Central memory CD4-positive, alpha-beta T cell (primary cell): Measurements from ENCODE around the gene ENKD1.

Experiments
- DNase-seq: peaks from one replicate; pipeline ENCODE4 v3.0.0; 2022

The ENKD1 gene

DNA sequence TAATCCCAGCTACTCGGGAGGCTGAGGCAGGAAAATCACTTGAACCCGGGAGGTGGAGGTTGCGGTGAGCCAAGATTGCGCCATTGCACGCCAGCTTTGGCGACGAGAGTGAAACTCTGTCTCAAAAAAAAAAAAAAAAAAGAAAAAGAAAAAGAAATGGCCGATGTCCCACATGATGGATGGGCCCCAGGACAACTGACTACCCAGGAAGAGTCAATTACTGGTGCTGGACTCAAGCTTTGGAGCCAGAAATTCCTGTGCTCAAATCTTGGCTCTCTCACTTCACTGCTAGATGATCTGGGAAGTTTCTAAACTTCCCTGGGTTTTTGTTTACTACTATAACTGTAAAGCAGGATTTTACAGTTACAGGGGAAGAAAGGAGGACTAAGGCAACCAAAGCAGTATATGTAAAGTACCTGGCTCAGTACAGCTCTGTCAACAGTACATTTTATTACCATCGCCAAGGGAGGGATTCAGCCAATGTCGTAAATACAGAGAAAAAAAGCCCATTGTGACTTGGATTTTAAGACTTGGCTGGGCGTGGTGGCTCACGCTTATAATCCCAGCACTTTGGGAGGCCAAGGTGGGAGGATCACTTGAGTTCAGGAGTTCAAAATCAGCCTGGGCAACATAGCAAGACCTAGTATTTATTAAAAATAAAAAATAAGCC lies 11.9 kb upstream of the ENKD1 start:
- no peak for DNase-seq

DNA sequence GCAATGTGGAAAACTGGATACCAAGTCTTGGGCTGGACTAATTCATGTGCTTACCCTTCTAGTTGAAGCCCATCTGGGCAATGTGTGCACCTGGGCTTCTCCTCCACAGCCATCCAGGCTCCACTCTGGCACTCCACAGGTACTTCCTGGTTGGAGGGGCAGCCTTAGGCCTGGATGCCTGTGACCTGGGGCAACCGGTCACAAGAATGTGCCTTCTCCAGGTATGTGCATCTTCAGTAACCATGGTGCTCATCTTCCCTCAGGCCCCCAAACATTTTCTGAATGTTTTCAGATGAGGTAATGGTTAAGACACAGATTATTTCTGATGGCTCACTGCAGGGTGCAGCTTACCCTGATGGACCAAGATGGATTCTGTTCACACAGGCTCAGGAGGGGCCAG lies 11.2 kb upstream of the ENKD1 start:
- no peak for DNase-seq

DNA sequence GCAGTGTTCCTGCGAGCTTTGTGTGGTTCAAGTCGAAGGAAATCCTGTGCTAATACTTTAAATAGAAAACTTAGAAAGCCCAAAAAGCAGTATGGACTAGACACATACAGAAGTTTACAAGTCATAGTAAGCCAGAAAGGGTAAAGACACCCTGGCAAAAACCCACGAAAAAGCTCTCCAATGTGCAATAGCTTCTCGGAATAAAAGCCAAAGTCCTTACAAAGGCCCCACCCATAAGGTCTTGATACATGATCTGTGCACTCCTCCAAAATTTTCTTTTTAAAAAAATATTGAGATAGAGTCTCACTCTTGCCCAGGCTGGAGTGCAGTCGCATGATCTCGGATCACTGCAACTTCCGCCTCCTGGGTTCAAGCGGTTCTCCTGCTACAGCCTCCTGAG lies 10.4 kb upstream of the ENKD1 start:
- DNase-seq: no peak

DNA sequence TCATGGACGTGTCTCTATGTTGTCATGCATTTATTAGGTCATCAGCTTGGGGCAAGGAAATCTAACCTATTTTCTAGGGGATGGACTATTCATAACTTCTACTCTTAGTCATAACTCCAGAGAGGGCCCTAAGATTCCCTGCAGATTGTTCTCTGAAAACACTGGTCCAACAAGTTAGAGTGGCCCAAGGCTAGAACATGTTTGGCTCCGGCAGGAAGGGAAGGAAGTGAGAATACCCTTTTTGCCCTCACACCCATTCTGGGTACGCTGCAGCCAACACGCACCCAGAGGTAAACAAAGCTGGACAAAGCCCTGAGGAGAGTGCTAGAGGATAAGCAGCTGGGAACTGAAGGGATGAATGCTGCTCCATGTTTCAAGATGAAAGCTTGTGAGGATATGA lies 10.0 kb upstream of the ENKD1 start:
- no peak for DNase-seq

DNA sequence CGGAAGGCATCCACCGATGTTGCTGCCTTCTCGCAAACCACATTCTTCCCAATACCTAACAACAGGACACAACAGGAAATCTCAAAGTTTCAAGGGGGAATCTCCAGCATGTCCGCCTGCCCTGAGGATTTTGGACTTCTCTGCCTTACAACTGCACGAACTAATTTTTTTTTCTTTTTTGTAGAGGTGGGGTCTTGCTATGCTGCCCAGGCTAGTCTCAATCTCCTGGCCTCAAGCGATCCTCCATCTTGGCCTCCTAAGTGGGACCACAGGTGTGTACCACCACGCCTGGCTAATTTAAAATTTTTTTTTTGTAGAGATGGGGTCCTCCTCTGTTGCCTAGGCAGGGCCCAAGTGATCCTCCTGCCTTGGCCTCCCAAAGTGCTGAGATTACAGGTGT lies 9.4 kb upstream of the ENKD1 start:
- DNase-seq: no peak

DNA sequence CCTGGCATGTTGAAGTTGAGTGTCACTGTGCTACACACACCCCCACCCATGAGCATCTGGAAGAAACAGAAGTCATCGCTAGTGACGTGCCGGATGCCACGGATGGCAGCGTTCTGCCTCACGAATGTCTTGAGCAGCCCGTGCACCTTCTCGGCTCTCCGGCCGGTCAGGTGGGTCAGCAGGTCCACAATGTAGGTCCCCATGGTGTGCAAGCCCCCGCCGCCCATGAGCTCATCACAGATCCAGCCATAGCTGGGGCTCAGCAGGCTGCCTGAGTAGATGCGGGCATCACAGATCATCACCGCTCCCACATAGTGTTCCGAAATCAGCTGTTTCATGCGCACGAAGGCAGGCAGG lies 9.0 kb upstream of the ENKD1 start:
- DNase-seq: no peak

DNA sequence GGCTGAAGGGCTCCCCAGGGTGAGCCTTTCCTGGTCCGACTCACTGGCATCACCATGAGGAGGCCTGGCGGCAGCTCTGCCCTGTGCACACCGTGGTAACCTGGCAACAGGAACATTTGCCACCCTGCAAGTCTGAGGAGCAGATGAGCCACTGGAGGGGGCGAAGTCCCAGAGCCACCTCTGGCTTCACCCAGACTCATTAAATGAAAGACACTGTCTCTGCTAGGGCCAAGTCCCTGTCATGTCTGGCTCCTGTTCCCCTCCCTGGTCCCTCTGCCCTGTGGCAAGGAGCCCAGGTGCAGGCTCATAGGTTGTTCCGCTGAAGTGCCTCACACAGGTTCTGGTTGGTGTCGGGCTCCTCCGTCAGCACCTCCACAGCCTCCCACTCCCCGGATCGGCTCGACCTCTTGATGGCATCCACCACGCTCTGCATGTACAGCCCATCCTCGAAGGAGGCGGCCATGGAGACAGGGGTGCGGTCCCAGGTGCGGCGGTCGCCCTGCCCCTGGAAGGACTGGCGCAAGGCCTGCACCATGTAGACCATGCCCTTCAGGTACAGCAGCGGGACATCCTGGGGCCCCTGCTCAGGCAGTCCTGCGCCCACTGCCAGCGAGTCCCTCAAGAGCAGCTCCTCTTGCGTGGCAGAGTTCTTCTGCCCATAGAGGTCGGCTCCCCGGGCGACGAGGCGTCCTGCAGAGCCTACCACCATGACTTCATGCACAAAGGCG lies 8.5 kb upstream of the ENKD1 start:
- no peak for DNase-seq

DNA sequence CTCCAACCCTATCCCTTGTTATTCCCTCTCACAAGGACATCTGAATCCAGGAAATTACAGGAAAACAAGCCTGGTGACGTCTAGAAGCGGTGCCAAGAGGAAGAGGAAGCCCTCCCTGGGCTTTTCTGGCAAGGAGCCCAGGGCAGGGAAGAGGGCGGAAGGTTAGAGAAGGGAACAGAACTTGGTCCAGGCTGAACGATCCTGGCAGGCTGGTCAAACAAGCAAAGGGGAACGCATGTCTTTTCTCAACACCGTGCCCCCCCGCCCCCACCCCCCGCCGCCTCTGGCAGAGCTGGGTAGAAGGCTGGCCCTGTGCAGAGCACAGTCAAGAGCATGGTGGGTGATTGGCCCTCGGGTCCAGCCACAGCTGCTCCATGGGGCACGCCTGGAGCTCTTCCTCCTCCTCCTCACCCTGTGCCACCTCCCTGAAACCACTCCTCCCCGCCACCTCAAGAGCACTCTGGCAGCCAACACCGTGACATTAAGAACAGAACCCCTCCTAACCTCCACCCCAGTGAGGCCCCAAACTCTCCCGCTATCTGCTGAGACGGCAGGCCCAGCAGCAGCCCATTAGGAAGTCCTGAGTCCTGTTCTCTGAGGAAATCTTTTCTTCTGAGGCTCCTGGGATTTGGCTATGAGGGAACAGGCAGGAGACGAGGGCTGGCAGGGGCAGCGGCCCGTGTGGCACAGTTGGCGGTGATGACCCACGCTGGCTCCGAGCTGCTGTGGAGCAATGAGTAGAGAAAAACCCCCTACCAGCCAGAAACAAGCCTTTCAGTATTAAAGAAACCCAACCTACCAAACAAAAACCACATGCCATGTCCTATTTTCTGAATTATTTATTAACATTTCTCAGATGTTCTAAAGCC lies 7.4 kb upstream of the ENKD1 start:
- DNase-seq: no peak

DNA sequence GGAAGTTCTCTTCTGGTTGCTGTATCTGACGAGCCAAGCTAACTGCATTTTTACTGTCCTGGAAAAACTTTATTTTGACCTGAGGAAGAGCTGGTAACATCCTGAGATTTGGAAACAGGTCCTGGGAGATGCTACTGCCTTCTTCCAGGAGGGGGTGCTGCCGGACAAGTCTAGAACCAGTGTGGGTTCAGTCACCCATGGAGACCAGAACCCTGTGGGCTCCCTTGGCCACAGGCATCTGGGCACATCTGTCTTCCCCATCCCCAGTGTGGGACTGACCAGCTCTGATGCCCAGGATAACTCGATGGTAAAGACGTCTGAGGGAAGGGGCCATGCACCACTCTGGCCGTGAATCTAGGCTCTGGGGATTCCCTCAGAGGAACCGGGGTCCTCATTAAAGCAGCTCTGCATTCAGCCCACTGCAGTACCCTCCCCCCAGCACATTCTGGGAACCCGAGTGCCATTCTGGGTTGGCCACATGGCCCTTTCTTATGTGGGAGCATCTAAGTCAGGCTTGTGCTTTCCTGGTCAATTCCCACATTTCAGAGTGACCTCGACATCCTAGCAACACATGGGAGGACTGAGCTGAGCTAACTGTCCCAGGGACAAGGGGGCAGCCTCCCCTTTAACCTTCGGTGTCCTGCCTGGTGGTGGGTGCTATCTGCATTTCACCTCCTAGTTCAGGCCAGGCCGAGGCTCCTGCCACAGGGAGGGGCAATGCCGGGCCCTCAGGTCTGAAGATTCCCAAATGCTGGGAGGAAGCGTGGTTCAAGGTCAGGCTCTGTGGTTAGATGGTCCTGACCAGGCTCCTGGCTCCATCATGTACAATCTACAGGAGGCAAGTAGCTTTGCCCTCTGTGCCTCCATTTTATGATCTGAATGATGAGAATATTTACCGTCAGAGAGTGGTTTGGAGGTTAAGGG lies 6.5 kb upstream of the ENKD1 start:
- DNase-seq: peak; percentile 44

DNA sequence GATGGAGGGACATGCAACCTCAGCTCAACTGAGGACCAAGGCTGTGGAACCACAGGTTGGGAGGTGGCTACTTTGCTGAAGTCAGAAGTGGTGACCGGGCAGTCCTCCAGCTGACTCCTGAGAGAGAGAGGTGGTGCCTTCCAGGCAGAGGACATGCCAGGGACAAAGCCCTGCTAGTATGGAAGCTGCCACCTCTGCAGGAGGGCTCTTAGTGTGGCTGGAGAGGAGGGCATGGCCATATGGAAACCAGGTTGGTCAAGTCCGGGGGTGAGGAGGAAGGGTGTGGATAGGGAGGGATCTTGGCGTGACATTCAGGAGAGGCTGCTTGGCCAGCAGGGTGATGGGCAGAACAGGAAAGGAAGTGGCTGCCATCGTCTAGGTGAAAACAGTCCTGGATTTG lies 5.8 kb upstream of the ENKD1 start:
- DNase-seq: no peak

DNA sequence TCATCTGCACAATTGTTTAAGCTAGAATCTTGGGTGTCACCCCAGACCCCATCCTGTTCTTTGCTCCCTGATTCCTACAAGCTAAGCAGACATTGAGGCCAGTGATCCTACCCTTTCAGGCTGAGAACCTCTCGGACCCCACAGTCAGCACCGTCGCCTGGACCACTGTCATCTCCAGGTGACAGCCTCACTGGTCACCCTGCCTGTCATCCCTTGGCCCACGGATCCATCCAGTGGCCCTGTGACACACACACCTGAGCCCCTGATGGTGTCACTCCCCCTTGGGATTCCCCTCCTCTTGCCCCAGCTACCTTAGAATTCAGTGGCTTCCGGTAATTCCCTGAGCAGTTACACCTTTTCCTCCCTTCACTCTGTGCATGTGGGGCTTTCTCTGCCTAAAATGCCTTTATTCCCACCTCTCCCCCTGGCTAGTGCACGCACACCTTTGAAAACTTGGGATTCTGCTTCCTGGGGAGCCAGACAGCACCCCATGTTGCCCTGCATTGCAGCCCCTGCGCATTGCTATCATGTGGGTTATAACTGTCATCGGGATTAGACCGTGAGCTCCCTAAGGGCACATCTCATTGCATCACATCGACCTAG lies 3.0 kb upstream of the ENKD1 start:
- DNase-seq: no peak

DNA sequence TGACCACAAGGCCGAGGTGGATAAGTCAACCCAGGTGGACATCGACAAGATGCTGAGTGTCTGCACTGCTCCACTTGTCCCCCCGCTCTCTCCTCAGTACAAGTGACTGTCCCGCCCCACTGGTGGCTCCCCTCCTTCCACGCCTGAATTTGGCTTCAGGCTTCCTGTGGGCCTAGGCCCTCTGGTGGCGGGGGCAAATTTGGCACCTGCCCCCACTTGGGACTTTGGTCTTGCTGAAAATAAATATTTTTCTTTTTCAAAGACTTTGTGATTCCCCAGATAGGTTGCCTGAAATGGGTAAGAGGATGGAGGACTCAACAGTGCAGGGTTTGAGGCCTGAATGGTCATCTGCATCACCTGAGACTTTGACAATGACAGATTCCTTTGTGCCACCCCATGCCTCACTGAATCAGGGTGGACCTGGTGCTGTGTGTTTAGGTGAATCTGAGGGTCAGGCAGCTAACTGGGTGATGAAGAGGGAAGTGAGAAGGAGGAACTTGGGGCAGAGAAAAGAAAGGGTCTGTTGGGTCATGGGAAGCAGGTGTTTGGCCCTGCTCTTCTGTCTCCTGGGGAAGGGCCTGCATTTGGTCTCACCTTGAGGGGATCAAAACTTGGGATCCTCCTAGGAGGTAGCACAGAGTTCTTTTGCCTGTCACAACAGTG lies 2.1 kb upstream of the ENKD1 start:
- DNase-seq: no peak

DNA sequence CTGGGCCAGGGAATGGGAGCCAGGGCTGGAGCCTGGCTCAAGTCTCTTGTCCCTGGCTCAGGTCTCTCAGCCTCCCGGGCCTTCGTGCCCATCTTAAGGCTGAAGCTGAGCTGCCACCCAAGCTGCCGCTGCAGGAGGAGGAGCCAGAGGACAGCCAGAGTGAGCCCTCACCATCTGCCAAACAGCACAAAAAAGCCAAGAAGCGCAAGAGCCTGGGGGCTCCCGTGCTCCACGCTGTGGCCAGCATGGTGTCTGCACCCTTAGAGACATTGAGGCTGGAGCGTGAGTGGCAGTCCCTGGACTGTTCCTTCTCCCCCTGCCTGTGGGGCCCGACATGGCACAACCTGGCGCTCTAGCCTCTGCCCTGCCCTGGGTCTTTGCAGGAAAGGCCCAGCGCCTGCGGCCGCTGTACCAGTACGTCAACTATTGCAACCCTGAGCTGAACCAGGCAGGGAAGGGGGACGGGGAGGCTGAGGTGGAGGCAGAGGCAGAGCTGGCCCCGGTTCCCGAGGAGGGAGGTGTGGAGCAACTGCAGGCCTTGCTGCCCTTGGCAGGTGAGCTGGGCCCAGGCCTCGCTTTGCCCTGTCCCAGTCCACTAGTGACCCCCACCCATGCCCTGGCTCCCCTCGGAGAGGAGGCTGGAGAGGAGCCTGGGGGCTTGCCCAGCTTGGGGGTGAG lies 1.4 kb upstream of the ENKD1 start:
- DNase-seq: peak; percentile 83

DNA sequence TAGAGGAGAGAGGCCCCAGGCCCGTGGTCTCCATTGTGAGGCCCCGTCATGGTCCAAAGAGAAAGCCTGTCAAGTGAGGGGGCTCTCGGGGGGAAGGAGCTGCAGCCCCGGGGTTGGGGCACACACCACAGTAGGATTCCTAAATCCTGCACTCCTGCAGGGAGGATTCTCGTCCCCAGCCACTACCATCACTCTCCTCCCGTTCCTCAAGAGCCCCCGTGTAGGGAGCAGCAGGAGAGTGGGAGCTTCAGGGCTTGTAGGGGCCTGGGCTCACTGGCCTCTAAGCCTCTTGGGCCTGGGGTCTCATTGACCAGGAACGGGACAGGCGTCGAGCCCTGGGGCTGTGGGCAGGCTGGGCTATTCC lies 885 bp upstream of the ENKD1 start:
- no peak for DNase-seq

DNA sequence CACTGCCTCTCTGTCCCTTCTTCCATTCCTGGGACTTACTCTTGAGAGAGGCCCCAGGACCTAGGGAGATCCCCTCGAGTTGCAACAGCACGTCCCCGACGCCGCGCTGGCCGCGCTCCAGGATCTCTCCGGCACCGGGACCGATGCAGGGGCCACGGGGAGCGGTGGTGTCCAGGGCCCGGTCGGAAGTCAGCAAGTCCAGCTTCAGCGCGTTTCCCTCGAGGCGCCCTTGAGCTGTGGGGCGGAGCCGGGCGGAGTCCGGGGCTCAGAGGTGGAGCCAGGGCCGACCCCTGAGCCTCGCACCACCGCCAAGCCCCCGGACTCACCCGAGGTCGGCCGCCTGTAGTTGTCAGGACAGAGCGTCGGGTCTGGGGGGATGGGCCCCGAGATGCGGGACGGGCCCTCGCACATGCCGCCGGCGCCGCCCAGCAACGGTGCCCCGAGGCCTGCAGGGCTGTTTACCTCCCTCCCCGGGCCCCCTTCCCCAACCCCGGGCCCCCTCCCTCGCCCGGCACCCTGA lies 458 bp downstream of the ENKD1 start:
- DNase-seq: no peak

DNA sequence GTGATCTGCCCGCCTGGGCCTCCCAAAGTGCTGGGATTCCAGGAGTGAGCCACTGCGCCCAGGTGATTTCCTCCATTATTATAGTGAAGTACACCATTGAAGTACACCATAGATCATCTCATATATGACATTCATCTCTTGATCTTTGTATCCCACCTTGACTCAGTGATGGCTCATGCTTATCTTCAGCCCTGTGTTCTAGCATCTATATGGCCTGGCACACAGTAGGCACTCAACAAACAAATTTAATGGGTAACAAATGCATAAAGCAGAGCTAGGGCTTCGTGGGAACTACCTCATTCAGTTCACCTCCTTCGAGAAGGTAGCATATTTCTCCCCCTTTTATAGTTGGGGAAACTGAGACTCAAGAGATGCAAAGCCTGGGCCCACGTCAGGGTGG lies 952 bp downstream of the ENKD1 start:
- no peak for DNase-seq

DNA sequence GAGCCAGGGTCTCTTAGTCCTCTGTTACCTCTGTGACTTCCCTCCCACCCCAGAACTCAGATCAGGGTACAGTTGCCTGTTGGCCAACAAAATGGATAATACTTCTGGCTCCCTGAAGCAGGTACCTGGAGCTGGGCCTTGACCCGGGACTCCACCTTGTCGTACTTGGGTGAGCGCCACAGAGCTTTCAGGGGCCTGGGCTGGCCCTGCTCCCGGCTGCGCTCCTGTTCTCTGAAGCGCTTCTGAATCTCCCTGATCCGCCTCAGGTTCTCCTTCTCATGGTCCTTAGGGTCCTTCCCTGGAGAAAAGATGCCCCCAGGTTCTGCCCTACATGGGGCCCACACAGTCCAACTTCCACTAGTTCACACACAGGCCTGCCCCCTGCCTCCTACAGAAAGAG lies 1.7 kb downstream of the ENKD1 start:
- no peak for DNase-seq

DNA sequence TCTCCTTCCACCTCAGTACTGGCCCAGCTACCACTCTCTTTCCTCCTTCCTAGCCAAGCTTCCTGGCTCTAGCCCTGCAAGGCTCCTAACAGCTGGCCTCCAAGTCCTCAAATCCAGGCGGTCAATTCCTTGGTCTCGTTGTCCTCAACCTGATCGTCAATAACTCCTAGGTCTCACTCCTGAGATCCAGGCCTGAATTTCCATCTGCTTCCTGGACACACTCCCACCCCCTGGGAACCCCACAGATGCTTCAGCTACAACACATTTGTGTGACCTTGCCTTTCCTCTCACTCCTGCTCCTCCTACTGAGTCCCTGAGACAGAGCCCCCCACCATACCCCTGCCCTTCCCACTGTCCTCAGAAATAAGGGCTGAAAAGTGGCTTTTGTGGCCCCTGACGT lies 2.3 kb downstream of the ENKD1 start:
- no peak for DNase-seq

DNA sequence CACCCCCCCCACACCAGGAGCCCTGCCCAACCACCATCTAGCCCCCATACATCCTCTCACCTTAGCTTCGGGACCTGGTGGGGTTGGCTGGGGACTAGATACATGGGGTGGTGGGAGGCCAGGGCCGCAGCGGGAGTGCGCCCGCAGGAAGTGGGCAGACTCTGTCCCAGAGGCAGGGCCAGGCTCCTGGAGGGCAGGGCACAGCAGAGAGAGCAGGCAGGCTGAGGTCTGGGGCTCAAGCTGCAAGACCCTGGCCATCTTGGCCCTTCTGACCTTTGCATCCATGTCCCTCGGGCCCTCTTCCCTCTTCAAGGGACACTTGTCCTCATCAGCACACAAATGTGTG lies 2.7 kb downstream of the ENKD1 start:
- no peak for DNase-seq

DNA sequence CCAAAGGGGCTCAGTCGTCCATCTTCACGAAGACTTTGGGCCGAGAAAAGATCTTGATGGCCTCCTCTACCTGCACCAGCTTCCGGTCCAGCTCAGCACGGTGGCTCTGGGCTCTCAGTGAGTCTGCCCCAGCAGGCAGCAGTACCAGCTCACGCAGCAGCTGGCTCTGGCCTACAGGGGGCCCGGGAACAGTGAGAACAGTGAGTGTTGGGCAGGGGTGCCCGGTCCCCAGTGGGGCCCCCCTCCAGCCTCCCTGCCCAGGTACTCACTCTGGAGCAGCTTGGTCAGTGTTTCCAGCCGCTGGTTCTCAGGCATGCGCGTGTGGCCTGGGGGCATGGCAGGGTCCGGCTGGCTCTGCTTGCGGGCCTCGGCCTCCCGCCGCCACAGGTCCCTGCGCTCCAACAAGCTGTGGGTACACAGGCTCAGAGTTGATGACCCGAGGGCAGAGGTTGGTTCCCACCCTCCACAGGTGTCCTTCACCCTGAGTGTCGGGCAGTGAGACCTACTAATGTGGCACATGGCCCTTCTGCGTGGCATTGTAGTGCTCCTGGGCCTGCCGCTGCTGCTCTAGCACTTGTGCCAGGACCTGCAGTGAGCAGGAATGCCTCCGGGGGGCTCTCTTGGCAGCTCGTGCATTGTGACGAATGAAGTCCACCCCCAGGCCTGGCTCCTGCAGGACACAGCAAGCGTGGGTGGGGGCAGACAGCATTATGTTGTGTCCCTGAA lies 3.2 kb downstream of the ENKD1 start:
- no peak for DNase-seq

DNA sequence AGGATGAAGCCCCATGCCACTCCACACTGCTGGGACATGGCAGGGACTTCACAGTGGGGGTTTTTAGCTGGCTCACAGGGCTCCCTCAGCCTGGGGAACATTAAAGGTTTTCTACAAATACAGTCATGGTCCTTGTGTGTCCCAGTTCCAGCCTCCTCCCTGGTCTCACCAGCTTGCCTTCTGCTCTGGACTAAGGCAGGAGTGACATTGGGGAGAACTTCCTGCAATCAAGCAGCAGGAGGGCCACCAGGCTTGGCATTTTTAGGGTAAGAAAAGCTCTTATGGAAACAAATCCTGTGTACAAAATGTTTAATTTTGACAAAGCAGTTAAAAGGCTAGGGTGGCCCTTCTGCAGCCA lies 3.9 kb downstream of the ENKD1 start:
- no peak for DNase-seq
